ENCODE results near the gene GUCA2B. TPM values are rescaled to one million over a fixed set of nuclear protein-coding genes. Genes with fewer than 3 reads are reported as not detected.

The GUCA2B gene
- total and polyA plus RNA-seq, 4 donors, result 1.2 to 78.5 TPM; not detected in 2

- Histone ChIP-seq H3K9me3 (ENCODE audit: control insufficient read depth, low read length) (no peaks in the 10 kb centered on the region), H3K27ac (ENCODE audit: low read depth in 1 of 2, low read length in 2 of 2) (no peak overlapping the region), H3K4me1 (ENCODE audit: control insufficient read depth in 1 of 2, insufficient read depth in 2 of 2, low read length in 2 of 2) (peaks cover 2 to 5% of the 10 kb centered on the region in 2 donors), H3K27me3 (ENCODE audit: control insufficient read depth in 1 of 2, insufficient read depth in 2 of 2, low read length in 1 of 2) (no peaks in the 10 kb centered on the region), H3K4me3 (ENCODE audit: low read length in 2 of 2) (no peak overlapping the region), H3K36me3 (ENCODE audit: control insufficient read depth in 1 of 2, insufficient read depth in 2 of 2, low read length in 1 of 2) (peaks cover 0 to 1% of the 10 kb centered on the region in 2 donors)
- 84 to 97% methylated on average over 3 of the region's 3 CpGs for WGBS, 2 donors
- intact Hi-C loops (cut with DNase I), result no loop called here
- ATAC-seq (ENCODE audit: low FRiP score), result no peak
- no peak for DNase-seq
These were observed 31.4 kb downstream of the GUCA2B start for GRCh38 chr1:42184616-42185015.

GRCh38 chr1:42186152-42186551 lies 32.9 kb downstream of the GUCA2B start:
- ATAC-seq (ENCODE audit: low FRiP score), result no peak
- Histone ChIP-seq H3K36me3 (ENCODE audit: control insufficient read depth in 1 of 2, insufficient read depth in 2 of 2, low read length in 1 of 2) (peaks cover 0 to 1% of the 10 kb centered on the region in 2 donors), H3K27me3 (ENCODE audit: control insufficient read depth in 1 of 2, insufficient read depth in 2 of 2, low read length in 1 of 2) (no peaks in the 10 kb centered on the region), H3K4me3 (ENCODE audit: low read length in 2 of 2) (no peak overlapping the region), H3K4me1 (ENCODE audit: control insufficient read depth in 1 of 2, insufficient read depth in 2 of 2, low read length in 2 of 2) (no peaks in the 10 kb centered on the region), H3K27ac (ENCODE audit: low read depth in 1 of 2, low read length in 2 of 2) (no peak overlapping the region), H3K9me3 (ENCODE audit: control insufficient read depth, low read length) (no peaks in the 10 kb centered on the region)
- WGBS, 2 donors, result 19 to 30% methylated on average over 3 of the region's 3 CpGs
- intact Hi-C loops (cut with DNase I), result no loop called here
- DNase-seq, result no peak

GRCh38 chr1:42189931-42190853 lies 37.0 kb downstream of the GUCA2B start:
- Histone ChIP-seq H3K4me3 (ENCODE audit: low read length in 2 of 2) (no peak overlapping the region), H3K27ac (ENCODE audit: low read depth in 1 of 2, low read length in 2 of 2) (no peak overlapping the region), H3K9me3 (ENCODE audit: control insufficient read depth, low read length) (no peaks in the 10 kb centered on the region), H3K4me1 (ENCODE audit: control insufficient read depth in 1 of 2, insufficient read depth in 2 of 2, low read length in 2 of 2) (no peaks in the 10 kb centered on the region), H3K27me3 (ENCODE audit: control insufficient read depth in 1 of 2, insufficient read depth in 2 of 2, low read length in 1 of 2) (no peaks in the 10 kb centered on the region), H3K36me3 (ENCODE audit: control insufficient read depth in 1 of 2, insufficient read depth in 2 of 2, low read length in 1 of 2) (peaks cover 0 to 3% of the 10 kb centered on the region in 2 donors)
- 91 to 92% methylated on average over 6 of the region's 6 CpGs for WGBS, 2 donors
- DNase-seq, result no peak
- ATAC-seq (ENCODE audit: low FRiP score), result no peak
- intact Hi-C loops (cut with DNase I), result no loop called here

GRCh38 chr1:42191319-42191718 lies 38.1 kb downstream of the GUCA2B start:
- H3K27ac ChIP-seq (ENCODE audit: low read depth in 1 of 2, low read length in 2 of 2), result no peak overlapping the region
- no peak overlapping the region for H3K4me3 ChIP-seq (ENCODE audit: low read length in 2 of 2)
- no peaks in the 10 kb centered on the region for H3K9me3 ChIP-seq (ENCODE audit: control insufficient read depth, low read length)
- H3K36me3 ChIP-seq (ENCODE audit: control insufficient read depth in 1 of 2, insufficient read depth in 2 of 2, low read length in 1 of 2), result peaks cover 0 to 7% of the 10 kb centered on the region in 2 donors
- H3K27me3 ChIP-seq (ENCODE audit: control insufficient read depth in 1 of 2, insufficient read depth in 2 of 2, low read length in 1 of 2), result no peaks in the 10 kb centered on the region
- WGBS, 2 donors, result 91 to 92% methylated on average over 8 of the region's 8 CpGs
- DNase-seq, result no peak
- no peaks in the 10 kb centered on the region for H3K4me1 ChIP-seq (ENCODE audit: control insufficient read depth in 1 of 2, insufficient read depth in 2 of 2, low read length in 2 of 2)
- intact Hi-C loops (cut with DNase I), result no loop called here
- ATAC-seq (ENCODE audit: low FRiP score), result no peak

GRCh38 chr1:42192106-42192505 lies 38.9 kb downstream of the GUCA2B start:
- Histone ChIP-seq H3K27ac (ENCODE audit: low read depth in 1 of 2, low read length in 2 of 2) (no peak overlapping the region), H3K36me3 (ENCODE audit: control insufficient read depth in 1 of 2, insufficient read depth in 2 of 2, low read length in 1 of 2) (peaks cover 2 to 7% of the 10 kb centered on the region in 2 donors), H3K9me3 (ENCODE audit: control insufficient read depth, low read length) (no peaks in the 10 kb centered on the region), H3K4me3 (ENCODE audit: low read length in 2 of 2) (no peak overlapping the region), H3K27me3 (ENCODE audit: control insufficient read depth in 1 of 2, insufficient read depth in 2 of 2, low read length in 1 of 2) (no peaks in the 10 kb centered on the region), H3K4me1 (ENCODE audit: control insufficient read depth in 1 of 2, insufficient read depth in 2 of 2, low read length in 2 of 2) (no peaks in the 10 kb centered on the region)
- WGBS, 2 donors, result 84 to 89% methylated on average over 4 of the region's 4 CpGs
- ATAC-seq (ENCODE audit: low FRiP score), result no peak
- intact Hi-C loops (cut with DNase I), result no loop called here
- DNase-seq, result no peak

- H3K4me1 ChIP-seq (ENCODE audit: control insufficient read depth in 1 of 2, insufficient read depth in 2 of 2, low read length in 2 of 2), result no peaks in the 10 kb centered on the region
- H3K36me3 ChIP-seq (ENCODE audit: control insufficient read depth in 1 of 2, insufficient read depth in 2 of 2, low read length in 1 of 2), result peaks cover 7 to 9% of the 10 kb centered on the region in 2 donors
- no peak overlapping the region for H3K27ac ChIP-seq (ENCODE audit: low read depth in 1 of 2, low read length in 2 of 2)
- H3K9me3 ChIP-seq (ENCODE audit: control insufficient read depth, low read length), result no peaks in the 10 kb centered on the region
- H3K27me3 ChIP-seq (ENCODE audit: control insufficient read depth in 1 of 2, insufficient read depth in 2 of 2, low read length in 1 of 2), result no peaks in the 10 kb centered on the region
- H3K4me3 ChIP-seq (ENCODE audit: low read length in 2 of 2), result no peak overlapping the region
- WGBS, 2 donors, result 92 to 95% methylated on average over 3 of the region's 3 CpGs
- intact Hi-C loops (cut with DNase I), result loop anchor here in 1 of 2 donors (5.0 kb wide), 1 partner anchor 1101 kb away; no protein-coding TSS in a partner anchor
- ATAC-seq (ENCODE audit: low FRiP score) (no peak), DNase-seq (no peak)
These were observed 42.6 kb downstream of the GUCA2B start for GRCh38 chr1:42195841-42196240.

- no peaks in the 10 kb centered on the region for H3K9me3 ChIP-seq (ENCODE audit: control insufficient read depth, low read length)
- intact Hi-C loops (cut with DNase I), result loop anchor here in 1 of 2 donors (5.0 kb wide), 1 partner anchor 1099 kb away; no protein-coding TSS in a partner anchor
- H3K4me1 ChIP-seq (ENCODE audit: control insufficient read depth in 1 of 2, insufficient read depth in 2 of 2, low read length in 2 of 2), result no peaks in the 10 kb centered on the region
- H3K27me3 ChIP-seq (ENCODE audit: control insufficient read depth in 1 of 2, insufficient read depth in 2 of 2, low read length in 1 of 2), result no peaks in the 10 kb centered on the region
- H3K36me3 ChIP-seq (ENCODE audit: control insufficient read depth in 1 of 2, insufficient read depth in 2 of 2, low read length in 1 of 2), result peaks cover 6 to 9% of the 10 kb centered on the region in 2 donors
- DNase-seq, result no peak
- ATAC-seq (ENCODE audit: low FRiP score), result no peak
- no peak overlapping the region for H3K27ac ChIP-seq (ENCODE audit: low read depth in 1 of 2, low read length in 2 of 2)
- H3K4me3 ChIP-seq (ENCODE audit: low read length in 2 of 2), result no peak overlapping the region
- WGBS, 2 donors, result 89 to 91% methylated on average over 5 of the region's 5 CpGs
These were observed 45.0 kb downstream of the GUCA2B start for GRCh38 chr1:42198251-42198650.

GRCh38 chr1:42201986-42202385 lies 48.8 kb downstream of the GUCA2B start:
- Histone ChIP-seq H3K4me3 (ENCODE audit: low read length in 2 of 2) (no peak overlapping the region), H3K36me3 (ENCODE audit: control insufficient read depth in 1 of 2, insufficient read depth in 2 of 2, low read length in 1 of 2) (peaks cover 2 to 8% of the 10 kb centered on the region in 2 donors), H3K27ac (ENCODE audit: low read depth in 1 of 2, low read length in 2 of 2) (no peak overlapping the region), H3K4me1 (ENCODE audit: control insufficient read depth in 1 of 2, insufficient read depth in 2 of 2, low read length in 2 of 2) (no peaks in the 10 kb centered on the region), H3K9me3 (ENCODE audit: control insufficient read depth, low read length) (no peaks in the 10 kb centered on the region), H3K27me3 (ENCODE audit: control insufficient read depth in 1 of 2, insufficient read depth in 2 of 2, low read length in 1 of 2) (no peaks in the 10 kb centered on the region)
- ATAC-seq (ENCODE audit: low FRiP score), result no peak
- intact Hi-C loops (cut with DNase I), result no loop called here
- no peak for DNase-seq

All from aorta (tissue), 5 donors.